ENCODE measurements around the gene BTG4. TPM values are rescaled to one million over a fixed set of nuclear protein-coding genes. Genes with fewer than 3 reads are reported as not detected.

The BTG4 gene
- polyA plus RNA-seq (ENCODE audit: insufficient read length in 3 of 3) = not detected

GRCh38 chr11:111512296-111513239 is at the start of gene BTG4:
Gene BTG4, minus strand, starts transcription at chr11:111512386. Its CDS starts 13,610 bp downstream, at chr11:111498776.
- DNase-seq (ENCODE audit: low read depth in 3 of 3, low spot score in 2 of 3) = no peak

GRCh38 chr11:111561791-111562325 is 49.7 kb upstream of the BTG4 start:
- no peak for DNase-seq (ENCODE audit: low read depth in 3 of 3, low spot score in 2 of 3)

GRCh38 chr11:111561306-111561705 is 49.1 kb upstream of the BTG4 start:
- DNase-seq (ENCODE audit: low read depth in 3 of 3, low spot score in 2 of 3) = no peak

GRCh38 chr11:111560800-111561199 is 48.6 kb upstream of the BTG4 start:
- DNase-seq (ENCODE audit: low read depth in 3 of 3, low spot score in 2 of 3) = no peak

- DNase-seq (ENCODE audit: low read depth in 3 of 3, low spot score in 2 of 3) = no peak
Measured at GRCh38 chr11:111559800-111560464, 47.7 kb upstream of the BTG4 start.

- DNase-seq (ENCODE audit: low read depth in 3 of 3, low spot score in 2 of 3) = no peak
Measured at GRCh38 chr11:111557425-111558111, 45.4 kb upstream of the BTG4 start.

- DNase-seq (ENCODE audit: low read depth in 3 of 3, low spot score in 2 of 3) = no peak
Measured at GRCh38 chr11:111555255-111555654, 43.1 kb upstream of the BTG4 start.

- no peak for DNase-seq (ENCODE audit: low read depth in 3 of 3, low spot score in 2 of 3)
Measured at GRCh38 chr11:111554532-111554931, 42.3 kb upstream of the BTG4 start.

- DNase-seq (ENCODE audit: low read depth in 3 of 3, low spot score in 2 of 3) = no peak
Measured at GRCh38 chr11:111550258-111550657, 38.1 kb upstream of the BTG4 start.

- no peak for DNase-seq (ENCODE audit: low read depth in 3 of 3, low spot score in 2 of 3)
Measured at GRCh38 chr11:111549869-111550203, 37.6 kb upstream of the BTG4 start.

- DNase-seq (ENCODE audit: low read depth in 3 of 3, low spot score in 2 of 3) = no peak
Measured at GRCh38 chr11:111549196-111549868, 37.1 kb upstream of the BTG4 start.

- no peak for DNase-seq (ENCODE audit: low read depth in 3 of 3, low spot score in 2 of 3)
Measured at GRCh38 chr11:111548525-111548924, 36.3 kb upstream of the BTG4 start.

- no peak for DNase-seq (ENCODE audit: low read depth in 3 of 3, low spot score in 2 of 3)
Measured at GRCh38 chr11:111542606-111543275, 30.6 kb upstream of the BTG4 start.

GRCh38 chr11:111541254-111542061 is 29.3 kb upstream of the BTG4 start:
- DNase-seq (ENCODE audit: low read depth in 3 of 3, low spot score in 2 of 3) = no peak

- no peak for DNase-seq (ENCODE audit: low read depth in 3 of 3, low spot score in 2 of 3)
Measured at GRCh38 chr11:111540937-111541253, 28.7 kb upstream of the BTG4 start.

GRCh38 chr11:111540114-111540936 is 28.1 kb upstream of the BTG4 start, which contains the start of gene LAYN:
Gene LAYN, plus strand, starts transcription at chr11:111540720. Its CDS starts 124 bp downstream, at chr11:111540844.
- DNase-seq (ENCODE audit: low read depth in 3 of 3, low spot score in 2 of 3) = no peak

GRCh38 chr11:111539426-111540113 is 27.4 kb upstream of the BTG4 start:
- DNase-seq (ENCODE audit: low read depth in 3 of 3, low spot score in 2 of 3) = no peak
